Ishikawa (cell line): ENCODE measurements around the gene MICAL3.

Experiments
- CEBPB ChIP-seq: IDR thresholded peaks from 2 replicates; pipeline ENCODE4 v1.6.1; 2012
- CREB1 ChIP-seq: IDR thresholded peaks from 2 replicates; pipeline ENCODE4 v1.6.1; 2012; ENCODE audit warnings: low read depth
- EGR1 ChIP-seq: IDR thresholded peaks from 2 replicates; pipeline ENCODE4 v1.6.1; 2012
- EP300 ChIP-seq: IDR thresholded peaks from 2 replicates; pipeline ENCODE4 v1.6.1; 2012; ENCODE audit warnings: borderline replicate concordance
- FOXM1 ChIP-seq: IDR thresholded peaks from 2 replicates; pipeline ENCODE4 v1.6.1; 2012; ENCODE audit warnings: low read depth, borderline replicate concordance
- NFIC ChIP-seq: IDR thresholded peaks from 2 replicates; pipeline ENCODE4 v1.6.1; 2012
- RAD21 ChIP-seq: IDR thresholded peaks from 2 replicates; pipeline ENCODE4 v1.6.1; 2012; ENCODE audit warnings: low read depth
- TAF1 ChIP-seq: IDR thresholded peaks from 2 replicates; pipeline ENCODE4 v1.6.1; 2012; ENCODE audit warnings: low read depth, mild to moderate bottlenecking
- TCF12 ChIP-seq: IDR thresholded peaks from 2 replicates; pipeline ENCODE4 v1.6.1; 2012; ENCODE audit warnings: low read depth
- TEAD4 ChIP-seq: IDR thresholded peaks from 2 replicates; pipeline ENCODE4 v1.6.1; 2012
- YY1 ChIP-seq: IDR thresholded peaks from 2 replicates; pipeline ENCODE4 v1.6.1; 2012; ENCODE audit warnings: low read depth
- ZBTB7A ChIP-seq: IDR thresholded peaks from 2 replicates; pipeline ENCODE4 v1.6.1; 2012; ENCODE audit warnings: low read depth
- TF ChIP-seq, protein P1 (sequence below): IDR thresholded peaks from 2 replicates; pipeline ENCODE4 v1.6.1; 2012; ENCODE audit warnings: low read depth, mild to moderate bottlenecking
- TF ChIP-seq, protein P2 (sequence below): IDR thresholded peaks from 2 replicates; pipeline ENCODE4 v1.6.1; 2012
- TF ChIP-seq, protein P3 (sequence below): IDR thresholded peaks from 2 replicates; pipeline ENCODE4 v1.6.1; 2012

Gene MICAL3

DNA sequence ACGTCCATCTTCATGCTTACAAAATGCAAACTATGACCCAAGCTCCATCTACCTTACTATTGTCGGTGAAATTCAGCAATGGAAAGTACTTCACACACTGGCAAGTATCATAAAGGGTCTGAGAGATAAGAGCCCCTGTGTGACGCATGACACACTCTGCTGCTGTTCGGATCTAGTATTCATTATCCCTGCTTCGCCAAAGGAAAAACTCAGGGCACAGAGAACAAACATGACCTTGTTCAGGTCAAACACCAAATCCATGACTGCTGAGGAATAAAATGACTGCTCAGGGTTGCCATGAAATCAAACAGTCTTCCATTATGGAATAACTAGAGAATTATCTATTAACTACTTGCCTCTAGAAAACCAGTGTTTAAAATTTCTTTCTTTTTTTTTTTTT is 73.0 kb downstream of the MICAL3 start:
- no peak for TF ChIP-seq ZBTB7A
- TF ChIP-seq YY1: no peak
- no peak for TF ChIP-seq CEBPB
- TF ChIP-seq, protein P1, sequence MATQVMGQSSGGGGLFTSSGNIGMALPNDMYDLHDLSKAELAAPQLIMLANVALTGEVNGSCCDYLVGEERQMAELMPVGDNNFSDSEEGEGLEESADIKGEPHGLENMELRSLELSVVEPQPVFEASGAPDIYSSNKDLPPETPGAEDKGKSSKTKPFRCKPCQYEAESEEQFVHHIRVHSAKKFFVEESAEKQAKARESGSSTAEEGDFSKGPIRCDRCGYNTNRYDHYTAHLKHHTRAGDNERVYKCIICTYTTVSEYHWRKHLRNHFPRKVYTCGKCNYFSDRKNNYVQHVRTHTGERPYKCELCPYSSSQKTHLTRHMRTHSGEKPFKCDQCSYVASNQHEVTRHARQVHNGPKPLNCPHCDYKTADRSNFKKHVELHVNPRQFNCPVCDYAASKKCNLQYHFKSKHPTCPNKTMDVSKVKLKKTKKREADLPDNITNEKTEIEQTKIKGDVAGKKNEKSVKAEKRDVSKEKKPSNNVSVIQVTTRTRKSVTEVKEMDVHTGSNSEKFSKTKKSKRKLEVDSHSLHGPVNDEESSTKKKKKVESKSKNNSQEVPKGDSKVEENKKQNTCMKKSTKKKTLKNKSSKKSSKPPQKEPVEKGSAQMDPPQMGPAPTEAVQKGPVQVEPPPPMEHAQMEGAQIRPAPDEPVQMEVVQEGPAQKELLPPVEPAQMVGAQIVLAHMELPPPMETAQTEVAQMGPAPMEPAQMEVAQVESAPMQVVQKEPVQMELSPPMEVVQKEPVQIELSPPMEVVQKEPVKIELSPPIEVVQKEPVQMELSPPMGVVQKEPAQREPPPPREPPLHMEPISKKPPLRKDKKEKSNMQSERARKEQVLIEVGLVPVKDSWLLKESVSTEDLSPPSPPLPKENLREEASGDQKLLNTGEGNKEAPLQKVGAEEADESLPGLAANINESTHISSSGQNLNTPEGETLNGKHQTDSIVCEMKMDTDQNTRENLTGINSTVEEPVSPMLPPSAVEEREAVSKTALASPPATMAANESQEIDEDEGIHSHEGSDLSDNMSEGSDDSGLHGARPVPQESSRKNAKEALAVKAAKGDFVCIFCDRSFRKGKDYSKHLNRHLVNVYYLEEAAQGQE: no peak
- TF ChIP-seq, protein P2, sequence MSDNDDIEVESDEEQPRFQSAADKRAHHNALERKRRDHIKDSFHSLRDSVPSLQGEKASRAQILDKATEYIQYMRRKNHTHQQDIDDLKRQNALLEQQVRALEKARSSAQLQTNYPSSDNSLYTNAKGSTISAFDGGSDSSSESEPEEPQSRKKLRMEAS: no peak
- TF ChIP-seq CREB1: no peak
- no peak for TF ChIP-seq TAF1
- TF ChIP-seq EGR1: no peak
- no peak for TF ChIP-seq TEAD4
- no peak for TF ChIP-seq EP300
- TF ChIP-seq FOXM1: no peak
- no peak for TF ChIP-seq NFIC

DNA sequence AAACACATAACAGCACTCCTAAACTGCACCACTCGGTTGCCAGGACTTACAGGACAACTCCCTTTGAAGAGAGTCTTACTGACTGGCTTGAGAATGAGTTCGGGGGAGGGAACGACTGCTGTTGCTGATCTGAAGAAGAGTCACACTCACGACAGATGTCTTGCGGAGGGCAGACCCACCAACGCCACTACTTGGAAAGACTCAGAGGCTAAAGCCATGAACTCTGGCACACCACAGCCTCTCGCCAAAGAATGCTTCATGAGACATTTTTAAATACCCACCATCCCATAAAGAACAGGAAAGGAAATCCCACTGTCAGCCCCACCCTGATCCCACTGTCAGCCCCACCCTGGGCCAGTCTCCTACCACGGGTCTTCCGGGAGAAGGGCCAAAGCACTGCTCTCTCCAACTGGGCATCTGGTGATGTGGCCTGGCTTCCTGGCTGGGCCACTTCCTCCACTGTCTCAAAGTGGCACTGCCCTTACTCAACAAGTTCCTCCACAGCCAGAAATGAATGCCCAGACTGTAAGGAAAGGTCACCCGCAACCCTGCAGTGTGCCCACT is 73.6 kb downstream of the MICAL3 start:
- no peak for TF ChIP-seq CREB1
- TF ChIP-seq, protein P3, sequence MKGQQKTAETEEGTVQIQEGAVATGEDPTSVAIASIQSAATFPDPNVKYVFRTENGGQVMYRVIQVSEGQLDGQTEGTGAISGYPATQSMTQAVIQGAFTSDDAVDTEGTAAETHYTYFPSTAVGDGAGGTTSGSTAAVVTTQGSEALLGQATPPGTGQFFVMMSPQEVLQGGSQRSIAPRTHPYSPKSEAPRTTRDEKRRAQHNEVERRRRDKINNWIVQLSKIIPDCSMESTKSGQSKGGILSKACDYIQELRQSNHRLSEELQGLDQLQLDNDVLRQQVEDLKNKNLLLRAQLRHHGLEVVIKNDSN: no peak
- TF ChIP-seq TEAD4: no peak
- no peak for TF ChIP-seq YY1

DNA sequence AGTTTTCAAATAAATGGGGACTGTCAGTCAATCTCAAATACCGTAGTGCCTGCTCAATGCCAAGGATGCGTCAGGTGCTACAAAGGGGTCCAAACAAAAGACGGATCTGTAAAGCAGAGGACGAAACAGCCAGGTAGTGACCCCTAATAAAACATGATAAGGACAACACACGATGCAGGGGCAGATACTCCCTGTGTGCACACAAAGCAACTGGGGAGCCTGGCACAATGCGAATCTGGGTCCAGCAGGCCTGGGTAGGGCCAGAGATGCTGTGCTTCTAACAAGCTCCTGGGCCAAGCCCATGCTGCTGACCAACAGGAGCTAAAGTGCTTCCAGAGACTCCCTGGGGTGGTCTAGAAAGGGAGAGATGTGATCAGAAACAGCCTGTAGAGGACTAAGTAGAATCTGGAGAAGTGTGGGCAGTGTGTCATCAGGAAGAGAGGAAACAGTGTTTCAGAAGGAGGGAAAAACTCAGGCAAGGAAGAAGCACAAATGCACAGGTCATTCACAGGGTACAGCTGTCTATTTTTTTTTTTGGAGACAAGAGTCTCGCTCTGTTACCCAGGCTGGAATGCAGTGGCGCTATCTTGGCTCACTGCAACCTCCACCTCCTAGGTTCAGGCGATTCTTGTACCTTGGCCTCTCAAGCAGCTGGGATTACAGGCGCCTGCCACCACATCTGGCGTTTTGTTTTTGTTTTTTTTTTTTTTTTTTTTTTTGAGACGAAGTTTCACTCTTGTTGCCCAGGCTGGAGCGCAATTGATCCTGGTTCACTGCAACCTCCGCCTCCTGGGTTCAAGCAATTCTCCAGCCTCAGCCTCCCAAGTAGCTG is 74.5 kb downstream of the MICAL3 start:
- no peak for TF ChIP-seq NFIC
- TF ChIP-seq, protein P2: no peak
- no peak for TF ChIP-seq TEAD4

DNA sequence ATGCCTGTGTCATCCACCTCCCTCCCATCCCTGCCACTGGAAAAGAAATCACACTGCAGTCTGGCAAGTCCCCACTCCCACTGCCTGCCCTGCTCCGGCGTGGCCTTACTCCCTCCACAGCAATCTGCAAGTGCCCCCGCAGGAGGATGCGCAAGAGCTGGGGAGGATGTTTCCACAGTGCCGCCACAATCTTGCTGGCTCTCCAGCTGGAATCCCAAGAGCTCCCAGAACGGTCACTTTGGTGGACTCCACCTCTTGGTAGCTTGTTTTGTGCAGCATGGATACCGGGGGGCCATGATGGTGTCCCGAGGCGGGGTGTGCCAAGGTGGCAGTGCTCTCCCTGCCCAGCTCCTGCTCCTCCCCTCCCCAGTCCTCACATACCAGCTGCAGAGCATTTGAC is 76.3 kb downstream of the MICAL3 start:
- TF ChIP-seq ZBTB7A (no peak), YY1 (no peak), FOXM1 (no peak), EGR1 (no peak), NFIC (no peak)
- TF ChIP-seq, protein P3: no peak

DNA sequence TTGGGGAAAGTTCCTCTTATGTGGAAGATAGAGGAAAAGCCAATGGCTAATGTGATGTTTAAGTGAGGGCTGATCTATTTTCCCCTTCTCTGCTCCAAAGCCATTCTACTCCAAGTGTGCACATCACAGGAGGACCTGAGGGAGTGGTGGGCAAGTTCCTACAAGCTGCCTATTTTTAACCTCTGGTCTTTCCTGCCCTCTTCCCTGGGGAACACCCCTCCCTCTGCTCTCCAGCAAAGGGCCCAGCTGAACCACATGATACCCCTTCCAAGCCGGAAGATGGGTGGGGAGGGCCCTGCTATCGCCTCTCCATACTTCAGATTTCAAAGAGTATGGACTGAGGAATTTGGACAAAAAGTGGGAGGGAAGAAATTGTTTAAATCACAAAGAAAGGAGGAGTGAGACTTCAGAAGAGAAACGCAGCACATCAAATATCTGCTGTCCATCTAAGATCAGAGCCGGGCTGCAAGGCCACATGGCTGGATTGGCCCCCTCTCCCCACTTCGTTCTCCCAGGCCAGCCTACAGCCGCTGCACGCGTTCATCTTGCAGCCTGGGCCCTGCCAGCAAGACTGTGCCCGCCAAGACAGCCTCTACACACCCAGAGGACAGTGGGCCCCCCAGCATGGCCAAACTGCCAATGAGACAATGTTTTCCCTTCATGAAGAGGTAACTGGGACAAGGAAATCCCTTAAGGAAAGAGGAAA is 77.5 kb downstream of the MICAL3 start:
- TF ChIP-seq, protein P1: no peak
- TF ChIP-seq YY1: no peak
- no peak for TF ChIP-seq RAD21
- TF ChIP-seq, protein P2: no peak
- TF ChIP-seq, protein P3: no peak
- TF ChIP-seq EGR1: no peak
- TF ChIP-seq NFIC: no peak
- TF ChIP-seq TAF1: no peak
- TF ChIP-seq CEBPB: no peak
- no peak for TF ChIP-seq TEAD4
- TF ChIP-seq CREB1: no peak
- no peak for TF ChIP-seq FOXM1
- TF ChIP-seq ZBTB7A: no peak
- no peak for TF ChIP-seq EP300
- TF ChIP-seq TCF12: no peak
